NK-92 (cell line): ENCODE results near the gene EBF4.
"Not testable (repeated sequence)": the region's sequence is repeated elsewhere in the genome, so short reads cannot be mapped to it uniquely, and the experiment has no call there.

Experiments
- DNase-seq: peaks from one replicate; lab custom pipeline; 2025; ENCODE audit not compliant: unreplicated experiment; lab: John Stamatoyannopoulos, UW

Gene EBF4

DNA sequence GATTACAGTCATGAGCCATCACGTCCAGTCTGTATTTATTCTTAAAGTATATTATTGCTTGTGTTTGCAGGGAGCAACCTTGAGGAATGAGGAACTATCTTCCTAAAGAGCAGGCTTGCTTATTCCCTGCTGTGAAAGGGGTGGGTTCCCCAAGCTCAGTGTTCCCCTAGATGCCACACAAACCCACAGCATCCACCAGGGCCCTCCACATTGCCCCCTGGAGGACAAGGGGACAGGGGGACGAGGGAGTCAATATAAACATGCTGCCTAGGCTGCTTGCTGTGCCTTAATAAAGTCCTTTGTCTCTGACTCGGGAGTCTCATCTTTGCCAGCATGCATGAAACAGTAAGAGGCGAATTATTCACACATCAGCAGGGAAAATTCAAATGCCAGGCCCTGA lies 20.6 kb upstream of the EBF4 start:
- DNase-seq: no peak

GRCh38 chr20:2672446-2672845 lies 20.1 kb upstream of the EBF4 start:
- DNase-seq: no peak

DNA sequence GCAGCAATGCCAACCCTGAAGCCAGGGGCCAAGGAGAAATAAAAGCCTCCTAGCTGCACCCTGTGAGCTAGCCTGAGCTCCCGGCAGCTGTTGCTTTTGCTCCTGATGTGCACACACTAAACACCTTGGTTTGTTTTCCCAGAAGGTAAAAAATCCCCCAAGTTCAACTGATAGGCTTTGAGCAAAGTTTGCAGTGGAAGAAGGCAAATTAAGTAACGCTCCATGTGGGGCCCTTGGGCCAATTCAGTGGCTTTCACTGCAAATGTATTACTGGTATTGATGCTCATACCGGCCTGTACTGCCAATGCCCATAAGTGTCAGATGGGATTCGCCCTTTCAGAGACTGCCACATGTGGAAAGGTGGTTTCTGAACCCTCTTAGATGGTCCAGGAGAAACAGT lies 19.1 kb upstream of the EBF4 start:
- no peak for DNase-seq

DNA sequence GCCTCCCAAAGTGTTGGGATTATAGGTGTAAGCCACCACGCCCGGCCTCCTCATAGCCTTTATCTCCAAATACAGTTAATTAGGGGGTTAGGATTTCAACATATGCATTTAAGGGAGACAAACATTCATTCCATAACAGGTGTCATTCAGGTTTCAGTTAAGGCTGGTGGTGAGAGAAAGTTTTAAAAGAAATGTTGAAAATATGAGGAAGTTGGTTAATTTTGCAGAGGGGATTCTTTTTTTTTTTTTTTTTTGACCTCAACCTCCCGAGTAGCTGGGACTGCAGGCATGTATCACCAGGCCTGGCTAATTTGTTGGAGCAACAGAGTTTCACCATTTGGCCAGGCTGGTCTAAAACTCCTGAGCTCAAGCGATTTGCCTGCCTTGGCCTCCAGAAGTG lies 12.5 kb upstream of the EBF4 start:
- no peak for DNase-seq

DNA sequence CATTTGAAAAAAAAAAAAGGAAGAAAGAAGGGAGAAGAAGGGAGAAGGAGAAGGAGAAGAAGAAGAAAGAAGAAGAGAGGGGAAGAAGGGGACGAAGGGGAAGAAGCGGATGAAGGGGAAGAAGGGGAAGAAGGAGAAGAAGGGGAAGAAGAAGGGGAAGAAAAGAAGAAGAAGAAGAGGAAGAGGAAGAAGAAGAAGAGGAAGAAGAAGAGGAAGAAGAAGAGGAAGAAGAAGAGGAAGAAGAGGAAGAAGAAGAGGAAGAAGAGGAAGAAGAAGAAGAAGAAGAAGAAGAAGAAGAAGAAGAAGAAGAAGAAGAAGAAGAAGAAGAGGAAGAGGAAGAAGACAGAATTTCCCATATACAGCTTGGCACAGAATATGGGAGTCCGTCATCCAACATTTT lies 10.5 kb upstream of the EBF4 start:
- DNase-seq: not testable (repeated sequence)

DNA sequence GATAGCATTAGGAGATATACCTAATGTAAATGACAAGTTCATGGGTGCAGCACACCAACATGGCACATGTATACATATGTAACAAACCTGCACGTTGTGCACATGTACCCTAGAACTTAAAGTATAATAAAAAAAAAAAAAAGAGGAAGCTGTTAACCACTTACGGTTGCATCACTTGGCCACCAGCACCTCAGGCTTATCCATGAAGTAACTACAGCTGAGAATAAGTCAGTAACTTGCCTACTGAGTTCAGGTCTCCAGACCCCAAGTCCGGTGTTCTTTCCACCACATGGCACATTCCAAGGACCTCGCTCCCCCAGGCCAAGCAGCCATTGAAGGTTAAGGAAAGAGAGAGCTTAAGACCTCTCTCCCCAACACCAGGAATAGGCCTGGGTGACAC lies 7.8 kb upstream of the EBF4 start:
- not testable (repeated sequence) for DNase-seq

DNA sequence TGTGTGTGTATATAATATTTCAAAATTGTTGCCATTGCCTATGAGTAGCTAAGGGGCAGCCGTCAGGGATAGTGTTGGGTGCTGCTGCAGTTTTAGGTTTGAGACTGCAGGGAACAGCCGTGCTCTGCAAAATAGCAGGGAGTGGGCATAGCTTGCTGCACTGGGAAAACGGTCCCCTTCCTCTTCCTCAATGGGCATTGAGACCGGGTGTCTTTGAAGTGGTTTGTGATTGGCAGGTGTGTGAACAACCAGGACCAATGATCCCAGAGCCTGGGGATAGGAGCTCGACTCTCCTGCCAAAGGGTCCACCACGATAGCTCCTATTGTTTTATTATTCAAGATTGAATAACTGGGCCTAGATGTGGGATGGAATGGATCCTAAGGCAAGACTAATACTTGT lies 5.1 kb upstream of the EBF4 start:
- DNase-seq: no peak

GRCh38 chr20:2688041-2688591 lies 4.5 kb upstream of the EBF4 start:
- DNase-seq: no peak

DNA sequence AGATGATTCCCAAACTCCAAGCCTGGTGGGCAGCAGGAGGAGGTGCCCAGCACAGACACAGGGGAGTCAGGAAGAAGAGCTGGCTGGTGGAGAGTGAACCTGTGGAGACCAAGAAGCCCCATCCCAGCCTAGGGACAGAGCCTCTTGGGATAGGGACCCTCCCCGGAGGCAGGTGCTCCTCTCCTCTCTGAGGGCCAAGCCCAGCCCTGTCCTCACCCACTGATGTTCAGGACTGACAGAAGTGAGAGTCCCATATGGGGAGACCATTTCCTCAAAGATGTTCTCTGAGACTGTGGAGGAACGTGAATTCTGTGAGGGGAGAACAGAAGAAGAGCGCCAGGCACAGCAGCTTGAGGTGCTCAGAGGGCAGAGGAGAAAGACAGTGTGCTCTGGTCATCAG lies 2.4 kb upstream of the EBF4 start:
- no peak for DNase-seq

- DNase-seq: no peak
Measured at GRCh38 chr20:2690718-2691117, 1.9 kb upstream of the EBF4 start.

- DNase-seq: no peak
Measured at GRCh38 chr20:2691127-2691526, 1.5 kb upstream of the EBF4 start.

DNA sequence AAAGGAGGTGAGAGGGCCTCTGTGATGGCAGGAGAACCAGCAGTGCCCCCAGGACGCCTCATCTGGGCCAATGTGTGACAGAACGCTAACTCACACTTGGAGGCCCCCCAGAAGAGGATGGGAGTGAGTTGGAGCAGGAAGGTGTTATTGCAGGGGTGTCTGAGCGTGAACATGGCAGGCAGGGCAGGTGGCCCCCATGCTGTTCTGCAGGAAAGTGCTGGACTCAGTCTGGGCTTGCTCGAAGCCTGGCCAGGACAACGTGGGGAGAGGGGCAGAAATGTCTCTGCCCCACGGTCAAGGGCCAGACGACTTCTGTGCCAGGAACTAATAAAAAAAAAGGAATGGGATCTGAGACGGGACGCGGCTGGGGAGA lies 931 bp upstream of the EBF4 start:
- DNase-seq: no peak

DNA sequence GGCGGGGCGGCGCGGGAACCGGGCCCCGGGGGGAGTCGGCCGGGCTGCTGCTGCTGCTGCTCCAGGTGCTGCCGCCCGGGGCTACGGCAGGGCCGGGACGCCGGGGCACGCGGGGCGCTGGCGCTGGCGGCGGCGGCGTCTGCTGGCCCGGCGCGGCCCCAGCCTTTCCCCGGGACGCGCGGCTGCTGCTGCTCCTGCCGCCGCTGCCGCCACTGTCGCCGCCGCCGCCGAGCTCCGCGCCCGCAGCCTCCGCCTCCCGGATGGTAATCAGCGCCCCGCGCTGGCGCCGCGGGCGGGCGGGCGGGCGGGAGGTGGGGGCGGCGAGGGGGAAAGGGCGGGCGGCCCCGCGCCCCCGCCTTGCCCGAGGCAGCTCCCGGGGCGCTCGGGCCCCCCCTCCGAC lies 306 bp downstream of the EBF4 start:
- DNase-seq: no peak

DNA sequence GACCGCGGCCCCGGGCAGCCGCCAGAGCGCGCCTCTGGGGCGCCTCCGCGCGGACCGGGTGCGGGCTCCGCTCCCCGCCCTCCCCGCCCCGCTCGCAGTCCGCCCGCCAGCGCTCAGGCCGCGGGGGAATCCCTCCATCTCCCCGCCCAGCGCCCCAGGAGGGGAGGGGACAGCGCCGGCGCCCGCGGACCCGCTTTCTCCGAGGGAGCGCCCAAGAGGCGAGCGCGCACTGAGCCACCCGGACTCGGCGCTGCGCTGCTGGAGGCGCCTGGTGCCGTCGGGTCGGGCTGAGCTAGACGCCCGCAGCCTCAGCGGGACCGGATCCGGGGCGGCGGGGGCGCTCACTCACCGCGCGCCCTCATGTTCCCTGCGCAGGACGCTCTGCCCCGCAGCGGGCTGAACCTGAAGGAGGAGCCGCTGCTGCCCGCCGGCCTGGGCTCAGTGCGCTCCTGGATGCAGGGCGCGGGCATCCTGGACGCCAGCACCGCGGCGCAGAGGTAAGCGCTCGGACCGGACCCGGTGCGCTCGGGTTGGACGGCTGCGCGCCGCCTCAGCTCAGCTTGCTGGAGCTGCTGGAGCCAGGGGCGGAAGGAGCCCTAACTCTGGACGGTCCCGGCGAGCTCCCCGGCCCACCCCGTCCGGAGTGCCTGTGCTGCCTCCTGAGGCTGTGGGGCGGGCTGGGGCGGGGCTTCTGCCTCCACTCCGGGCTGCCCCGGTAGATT lies 867 bp downstream of the EBF4 start:
- no peak for DNase-seq

DNA sequence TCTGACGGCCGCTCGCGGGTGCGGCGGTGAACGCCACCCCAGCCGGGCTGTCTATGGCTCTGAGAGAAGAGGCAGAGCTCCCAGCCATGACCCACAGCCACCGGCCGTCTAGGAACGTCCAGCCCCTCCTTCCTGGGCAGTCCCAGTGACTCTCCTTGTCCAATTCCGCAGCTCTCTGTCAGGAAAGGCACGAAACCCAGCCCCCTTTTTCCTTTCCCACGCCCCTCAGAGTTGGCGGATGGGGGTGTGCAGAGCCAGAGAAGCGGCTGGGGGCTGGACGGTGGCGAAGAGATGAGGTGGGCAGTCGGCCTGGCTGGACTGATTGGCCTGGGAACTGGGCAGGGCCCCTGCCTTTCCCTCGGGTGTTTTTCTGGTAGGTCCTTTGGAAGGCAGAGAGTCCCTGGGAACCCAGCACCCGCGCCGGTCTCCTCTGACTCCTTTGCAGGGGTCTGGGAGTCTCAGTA lies 1.5 kb downstream of the EBF4 start:
- DNase-seq: no peak

DNA sequence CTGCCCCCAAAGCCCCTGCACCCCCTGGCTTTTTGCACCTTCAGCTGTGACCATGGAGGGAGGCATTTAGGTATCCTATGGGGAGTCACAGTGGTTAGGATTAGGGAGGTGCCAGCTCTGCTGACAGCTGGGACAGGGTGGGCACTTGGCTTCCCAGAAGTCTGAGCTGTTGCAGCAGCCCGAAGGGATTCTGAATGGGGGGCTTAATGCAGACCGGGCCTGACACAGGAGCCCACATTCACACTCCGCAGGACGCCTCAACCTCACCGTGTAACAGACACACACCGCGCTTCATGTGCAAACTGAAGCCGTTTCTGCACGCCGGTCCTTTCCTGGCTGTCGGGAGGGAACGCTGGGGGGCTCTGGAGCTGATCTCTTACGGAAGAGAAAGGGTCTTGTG lies 1.9 kb downstream of the EBF4 start:
- no peak for DNase-seq

GRCh38 chr20:2695206-2695983 lies 2.8 kb downstream of the EBF4 start:
- no peak for DNase-seq

DNA sequence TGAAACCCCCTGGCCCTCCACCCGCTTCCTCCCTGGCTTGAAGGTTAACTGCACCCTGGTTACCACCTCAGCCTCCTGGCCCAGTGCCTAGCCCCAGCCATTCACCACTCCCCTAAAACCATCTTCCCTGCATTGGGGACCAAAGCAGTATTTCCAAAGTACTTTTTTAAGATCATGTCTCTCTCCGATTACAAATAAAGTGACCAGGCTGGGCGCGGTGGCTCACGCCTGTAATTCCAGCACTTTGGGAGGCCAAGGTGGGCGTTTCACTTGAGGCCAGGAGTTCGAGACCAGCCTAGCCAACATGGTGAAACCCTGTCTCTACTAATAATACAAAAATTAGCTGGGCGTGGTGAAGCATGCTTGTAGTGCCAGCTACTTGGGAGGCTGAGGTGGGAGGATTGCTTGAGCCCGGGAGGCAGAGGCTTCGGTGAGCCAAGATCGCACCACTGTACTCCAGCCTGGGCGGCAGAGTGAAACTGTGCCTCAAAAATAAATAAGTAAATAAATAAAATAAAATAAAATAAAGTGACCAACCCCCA lies 3.5 kb downstream of the EBF4 start:
- DNase-seq: not testable (repeated sequence)

DNA sequence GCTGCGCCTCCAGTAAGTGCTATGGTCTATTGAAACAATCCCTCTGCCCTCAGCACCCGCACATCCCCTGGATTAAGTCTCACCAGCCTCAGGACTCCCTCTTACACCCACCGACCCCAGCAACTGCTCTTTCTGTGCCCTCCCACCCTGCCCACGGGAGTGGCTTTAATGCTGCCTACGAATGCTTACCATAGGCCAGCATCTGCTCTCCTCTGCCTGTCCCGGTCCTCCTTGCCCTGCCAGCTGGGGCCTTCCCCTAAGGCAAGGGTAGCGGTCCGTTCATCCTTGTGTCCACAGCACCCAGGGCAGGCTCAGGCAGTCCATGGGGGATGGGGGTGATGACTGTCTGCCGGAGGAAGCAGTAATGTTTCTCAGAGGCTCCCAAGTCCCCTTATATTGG lies 4.1 kb downstream of the EBF4 start:
- no peak for DNase-seq

DNA sequence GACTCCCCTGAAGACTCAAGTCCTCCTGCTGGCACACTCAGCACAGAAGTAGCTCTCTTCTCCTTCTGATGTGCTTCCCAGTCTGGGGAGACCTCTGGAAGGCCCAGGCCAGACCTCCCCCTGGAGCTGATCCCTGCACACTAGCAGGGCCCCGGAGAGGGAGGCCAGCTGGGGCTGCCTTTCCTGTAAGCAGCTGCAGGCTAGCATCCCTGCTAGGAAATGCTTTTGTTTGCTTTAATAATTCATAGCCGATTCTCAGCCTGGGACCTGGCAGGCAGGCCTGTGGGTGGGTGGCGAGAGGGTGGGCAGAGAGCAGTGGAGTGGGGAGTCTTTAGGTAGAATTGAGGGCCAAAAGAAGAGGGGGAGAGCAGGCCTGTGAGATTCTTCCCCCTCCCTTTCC lies 5.2 kb downstream of the EBF4 start:
- no peak for DNase-seq

GRCh38 chr20:2698186-2698817 lies 5.7 kb downstream of the EBF4 start:
- DNase-seq: no peak

DNA sequence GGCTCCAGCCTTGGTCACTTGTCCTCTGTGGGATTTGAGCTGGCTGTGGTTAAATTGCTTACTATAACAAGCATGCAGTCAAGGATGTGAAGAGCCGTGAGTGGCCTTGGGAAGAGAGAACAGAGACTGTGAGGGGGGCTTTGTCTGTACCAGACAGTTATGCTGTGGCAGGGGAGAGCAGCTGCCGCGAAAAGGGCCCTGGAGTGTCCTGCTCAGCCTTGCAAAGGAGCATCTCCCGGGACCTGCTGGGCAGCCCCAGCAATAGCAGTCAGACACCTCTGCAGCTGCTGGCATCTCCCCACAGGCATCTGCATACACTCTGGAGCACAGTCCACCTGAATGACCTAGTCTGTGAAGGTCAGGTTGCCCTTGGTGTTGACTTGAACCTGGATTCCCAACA lies 6.3 kb downstream of the EBF4 start:
- no peak for DNase-seq
